Sigmoid colon (tissue), 4 donors: ENCODE results near the gene DCAF7.

ENCODE experiments used
- EP300 ChIP-seq, 4 donors: sonication (generic); formaldehyde crosslinking; IDR thresholded peaks; one replicate each; pipeline ENCODE4 v1.6.1; 2017; ENCODE audit warnings: antibody characterized with exemption in 4 of 4
- POLR2A ChIP-seq, 2 donors: fragments of 450-650 bp; IDR thresholded peaks; one replicate each; pipeline ENCODE4 v1.6.1; 2016; ENCODE audit warnings: antibody characterized with exemption in 2 of 2, mild to moderate bottlenecking in 2 of 2, moderate library complexity in 2 of 2
- POLR2AphosphoS5 ChIP-seq, 4 donors: sonication (generic); formaldehyde crosslinking; IDR thresholded peaks; one replicate each; pipeline ENCODE4 v1.6.1; 2017; ENCODE audit warnings: antibody characterized with exemption in 4 of 4
- TF ChIP-seq, protein P1 (sequence below), 4 experiments: fragments of 450-650 bp in 3 of 4; fragments of 200-600 bp in 1 of 4; IDR thresholded peaks; one replicate each; pipeline ENCODE4 v1.5.1; 2016 to 2019; ENCODE audit warnings: antibody characterized with exemption in 4 of 4, mild to moderate bottlenecking in 3 of 4, moderate library complexity in 2 of 4

DNA sequence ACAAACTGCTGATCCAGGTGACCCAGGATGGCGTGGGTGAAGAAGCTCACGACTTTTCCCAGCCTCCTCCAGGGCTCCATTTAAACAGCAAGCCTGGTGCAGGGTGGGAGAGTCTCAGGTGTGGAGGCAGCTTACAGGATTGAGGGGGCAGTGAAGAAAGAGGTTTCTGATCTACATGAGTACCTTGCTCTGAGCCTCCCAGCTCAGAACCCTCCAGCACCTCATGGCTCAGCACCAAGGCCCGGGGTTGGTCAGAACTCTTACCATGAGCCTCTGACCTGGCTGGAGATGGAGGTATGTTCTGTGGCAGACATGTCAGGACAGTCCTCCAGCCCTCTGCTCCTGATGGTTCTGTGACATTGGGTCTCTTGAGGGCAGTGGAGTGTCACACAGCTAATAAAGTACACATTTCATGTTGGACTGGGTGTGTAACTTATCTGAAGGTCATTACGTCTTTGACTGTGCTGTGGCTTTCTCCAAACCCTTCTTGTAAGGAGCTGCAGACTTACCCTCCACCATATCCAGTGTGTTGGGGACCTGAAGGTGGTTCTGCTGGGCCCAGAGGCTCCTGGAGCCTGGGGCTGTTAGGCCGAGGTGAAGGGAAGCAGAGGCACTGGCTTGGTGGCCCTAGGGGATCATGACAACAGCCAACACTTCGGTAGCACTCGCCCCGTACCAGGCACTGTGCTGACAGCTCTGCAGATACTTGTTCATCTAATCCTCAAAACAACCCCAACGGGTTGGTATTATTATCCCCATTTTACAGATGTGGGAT, 3.8 kb upstream of the DCAF7 start:
- TF ChIP-seq, protein P1, sequence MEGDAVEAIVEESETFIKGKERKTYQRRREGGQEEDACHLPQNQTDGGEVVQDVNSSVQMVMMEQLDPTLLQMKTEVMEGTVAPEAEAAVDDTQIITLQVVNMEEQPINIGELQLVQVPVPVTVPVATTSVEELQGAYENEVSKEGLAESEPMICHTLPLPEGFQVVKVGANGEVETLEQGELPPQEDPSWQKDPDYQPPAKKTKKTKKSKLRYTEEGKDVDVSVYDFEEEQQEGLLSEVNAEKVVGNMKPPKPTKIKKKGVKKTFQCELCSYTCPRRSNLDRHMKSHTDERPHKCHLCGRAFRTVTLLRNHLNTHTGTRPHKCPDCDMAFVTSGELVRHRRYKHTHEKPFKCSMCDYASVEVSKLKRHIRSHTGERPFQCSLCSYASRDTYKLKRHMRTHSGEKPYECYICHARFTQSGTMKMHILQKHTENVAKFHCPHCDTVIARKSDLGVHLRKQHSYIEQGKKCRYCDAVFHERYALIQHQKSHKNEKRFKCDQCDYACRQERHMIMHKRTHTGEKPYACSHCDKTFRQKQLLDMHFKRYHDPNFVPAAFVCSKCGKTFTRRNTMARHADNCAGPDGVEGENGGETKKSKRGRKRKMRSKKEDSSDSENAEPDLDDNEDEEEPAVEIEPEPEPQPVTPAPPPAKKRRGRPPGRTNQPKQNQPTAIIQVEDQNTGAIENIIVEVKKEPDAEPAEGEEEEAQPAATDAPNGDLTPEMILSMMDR (IDR thresholded peaks at IDR 0.05) = no peak
- TF ChIP-seq POLR2AphosphoS5 (IDR thresholded peaks at IDR 0.05) = no peak
- TF ChIP-seq POLR2A (IDR thresholded peaks at IDR 0.05) = no peak
- no peak for TF ChIP-seq EP300 (IDR thresholded peaks at IDR 0.05)
